Esophagus (tissue), 2 donors: Measurements from ENCODE around the gene KRT6B. TPM values are rescaled to one million over a fixed set of nuclear protein-coding genes. Genes with fewer than 3 reads are reported as not detected.
A peak's percentile ranks its signal among the peaks of the same experiment; 100 is the strongest.
"Not testable (repeated sequence)": the region's sequence is repeated elsewhere in the genome, so short reads cannot be mapped to it uniquely, and the experiment has no call there.

Experiments
- H3K27ac ChIP-seq, 2 donors: one replicate each; pipeline ENCODE4 v1.5.1; 2013; ENCODE audit warnings: low read depth in 2 of 2, mild to moderate bottlenecking in 2 of 2, inconsistent platforms in 1 of 2, low read length in 1 of 2, moderate library complexity in 1 of 2
- H3K27me3 ChIP-seq, 2 donors: one replicate each; pipeline ENCODE4 v1.6.1; 2013; ENCODE audit warnings: low read length in 2 of 2, control low read depth in 1 of 2, mild to moderate bottlenecking in 1 of 2; ENCODE audit not compliant: insufficient read depth in 2 of 2, control insufficient read depth in 1 of 2
- H3K36me3 ChIP-seq, 2 donors: one replicate each; pipeline ENCODE4 v1.6.1; 2013; ENCODE audit warnings: low read length in 1 of 2; ENCODE audit not compliant: control insufficient read depth in 2 of 2, insufficient read depth in 2 of 2
- H3K4me1 ChIP-seq, 2 donors: one replicate each; pipeline ENCODE4 v1.6.1; 2013; ENCODE audit warnings: low read length in 1 of 2; ENCODE audit not compliant: control insufficient read depth in 2 of 2, insufficient read depth in 2 of 2
- H3K4me3 ChIP-seq, 2 donors: one replicate each; pipeline ENCODE4 v1.5.1; 2013; ENCODE audit warnings: low read length in 2 of 2, mild to moderate bottlenecking in 2 of 2, low read depth in 1 of 2, moderate library complexity in 1 of 2
- H3K9me3 ChIP-seq, 2 donors: one replicate each; pipeline ENCODE4 v1.6.1; 2013; ENCODE audit warnings: mild to moderate bottlenecking in 2 of 2, low read depth in 1 of 2, low read length in 1 of 2, moderate library complexity in 1 of 2; ENCODE audit not compliant: control insufficient read depth in 2 of 2, insufficient read depth in 1 of 2
- WGBS, 2 donors: extraction: QIAGEN DNeasy Blood & Tissue Kit; methylation state at CpG; one replicate each; pipeline ENCODE4 v1.1.7; 2013; 5-methylcytosine and 5-hydroxymethylcytosine counted together
- polyA plus RNA-seq, 2 donors: library from polyadenylated mRNA; stranded (reverse); fragments of 200-250 nt; gene quantifications; one replicate each; pipeline ENCODE4 v1.2.3, GENCODE V29; 2013
- donor health status: healthy with polysubstance abuse.
- donor health status: Bipolar disorder and iron deficiency.

Gene KRT6B
- polyA plus RNA-seq, result 100 to 1,000 TPM; 106 to 453 TPM

GRCh38 chr12:52452101-52452500 is at the start of gene KRT6B:
KRT6B (minus strand) TSS chr12:52452146; CDS start chr12:52452078, 68 bp downstream.
- H3K36me3 ChIP-seq, result peaks cover 0 to 5% of the 10 kb centered on the region in 2 donors
- peak within 1 kb of the TSS; percentile 61 to 65 for H3K27ac ChIP-seq
- no peak within 1 kb of the TSS for H3K4me3 ChIP-seq
- no peaks in the 10 kb centered on the region for H3K27me3 ChIP-seq
- 57 to 72% methylated on average over 6 of the region's 6 CpGs for whole genome bisulfite sequencing, 2 donors
- no peaks in the 10 kb centered on the region for H3K9me3 ChIP-seq
- no peaks in the 10 kb centered on the region for H3K4me1 ChIP-seq

- Histone ChIP-seq H3K9me3 (no peaks in the 10 kb centered on the region), H3K4me1 (peaks cover 0 to 3% of the 10 kb centered on the region in 2 donors), H3K36me3 (no peaks in the 10 kb centered on the region), H3K27ac (no peak overlapping the region), H3K4me3 (no peak overlapping the region), H3K27me3 (no peaks in the 10 kb centered on the region)
- 71 to 78% methylated on average over 7 of the region's 7 CpGs for WGBS, 2 donors
These were observed 49.5 kb upstream of the KRT6B start for GRCh38 chr12:52501490-52501889.

- not testable (repeated sequence) for H3K27me3 ChIP-seq, H3K9me3 ChIP-seq, H3K4me3 ChIP-seq, H3K36me3 ChIP-seq, H3K4me1 ChIP-seq, H3K27ac ChIP-seq
- 68 to 84% methylated on average over 6 of the region's 6 CpGs for WGBS, 2 donors
These were observed 48.6 kb upstream of the KRT6B start for GRCh38 chr12:52500574-52500973.

- Histone ChIP-seq H3K9me3 (no peaks in the 10 kb centered on the region), H3K27ac (no peak overlapping the region), H3K4me1 (peaks cover 3 to 13% of the 10 kb centered on the region in 2 donors), H3K36me3 (no peaks in the 10 kb centered on the region), H3K4me3 (no peak overlapping the region), H3K27me3 (no peaks in the 10 kb centered on the region)
- 81 to 86% methylated on average over 5 of the region's 5 CpGs for WGBS, 2 donors
These were observed 48.0 kb upstream of the KRT6B start for GRCh38 chr12:52499806-52500560.

GRCh38 chr12:52498946-52499345 is 47.0 kb upstream of the KRT6B start:
- Histone ChIP-seq H3K9me3 (no peaks in the 10 kb centered on the region), H3K27ac (no peak overlapping the region), H3K27me3 (no peaks in the 10 kb centered on the region), H3K36me3 (no peaks in the 10 kb centered on the region), H3K4me1 (peaks cover 3 to 19% of the 10 kb centered on the region in 2 donors), H3K4me3 (no peak overlapping the region)
- 44 to 49% methylated on average over 1 of the region's 1 CpG for WGBS, 2 donors

- Histone ChIP-seq H3K27me3 (no peaks in the 10 kb centered on the region), H3K4me3 (no peak overlapping the region), H3K27ac (no peak overlapping the region), H3K9me3 (no peaks in the 10 kb centered on the region), H3K4me1 (peaks cover 3 to 23% of the 10 kb centered on the region in 2 donors), H3K36me3 (no peaks in the 10 kb centered on the region)
- WGBS, 2 donors, result 86 to 89% methylated on average over 7 of the region's 7 CpGs
These were observed 46.0 kb upstream of the KRT6B start for GRCh38 chr12:52497975-52498374.

GRCh38 chr12:52496590-52497071 is 44.7 kb upstream of the KRT6B start:
- H3K27ac ChIP-seq, result peak overlapping the region; percentile 35 to 77
- 38 to 56% methylated on average over 4 of the region's 4 CpGs for WGBS, 2 donors
- H3K27me3 ChIP-seq, result no peaks in the 10 kb centered on the region
- no peaks in the 10 kb centered on the region for H3K36me3 ChIP-seq
- peaks cover 3 to 26% of the 10 kb centered on the region in 2 donors for H3K4me1 ChIP-seq
- no peaks in the 10 kb centered on the region for H3K9me3 ChIP-seq
- H3K4me3 ChIP-seq, result no peak overlapping the region

- Histone ChIP-seq H3K27ac (peak overlapping the region in 1 of 2 donors; percentile 77), H3K4me3 (no peak overlapping the region), H3K36me3 (peaks cover 0 to 2% of the 10 kb centered on the region in 2 donors), H3K9me3 (no peaks in the 10 kb centered on the region), H3K27me3 (no peaks in the 10 kb centered on the region), H3K4me1 (peaks cover 3 to 26% of the 10 kb centered on the region in 2 donors)
- 57 to 74% methylated on average over 2 of the region's 2 CpGs for WGBS, 2 donors
These were observed 44.1 kb upstream of the KRT6B start for GRCh38 chr12:52496054-52496453.

- WGBS, 2 donors, result 44 to 45% methylated on average over 3 of the region's 3 CpGs
- H3K36me3 ChIP-seq, result peaks cover 0 to 2% of the 10 kb centered on the region in 2 donors
These were observed 43.4 kb upstream of the KRT6B start for GRCh38 chr12:52495389-52495788.

GRCh38 chr12:52494518-52494917 is 42.6 kb upstream of the KRT6B start:
- Histone ChIP-seq H3K36me3 (peaks cover 0 to 2% of the 10 kb centered on the region in 2 donors), H3K27me3 (no peaks in the 10 kb centered on the region), H3K4me3 (no peak overlapping the region), H3K4me1 (peaks cover 3 to 26% of the 10 kb centered on the region in 2 donors), H3K9me3 (no peaks in the 10 kb centered on the region), H3K27ac (peak overlapping the region; percentile 23 to 73)
- WGBS, 2 donors, result 30 to 44% methylated on average over 4 of the region's 4 CpGs

More at GRCh38 chr12:52495389-52495788, 43.4 kb upstream of the KRT6B start:
- Histone ChIP-seq H3K27me3 (no peaks in the 10 kb centered on the region), H3K4me3 (no peak overlapping the region), H3K27ac (peak overlapping the region in 1 of 2 donors; percentile 58), H3K4me1 (peaks cover 3 to 26% of the 10 kb centered on the region in 2 donors), H3K9me3 (no peaks in the 10 kb centered on the region)
